ENCODE measurements around the gene ERBB3.

The ERBB3 gene

GRCh38 chr12:56128670-56129205, 48.8 kb downstream of the ERBB3 start:
- Histone ChIP-seq H3K9me3 (ENCODE audit: control insufficient read depth, insufficient read depth, low read depth, low read length) (no peaks in the 10 kb centered on the region), H3K4me1 (ENCODE audit: control insufficient read depth, insufficient read depth, low read length) (peaks cover 9% of the 10 kb centered on the region), H3K36me3 (ENCODE audit: control insufficient read depth in 2 of 2, insufficient read depth in 1 of 2, low read length in 2 of 2) (peaks cover 15 to 40% of the 10 kb centered on the region in 2 experiments; a peak in 2 of 3 replicates), H3K4me3 (ENCODE audit: low read depth, low read length) (peak overlapping the region; percentile 80), H3K27ac (ENCODE audit: extremely low read depth, low read depth, low read length) (peak overlapping the region; percentile 57; the same call in 1 of the 2 replicates)
- CTCF ChIA-PET = interaction anchor here (0.5 to 6.8 kb wide), 14 partner anchors 8 to 1135 kb away, joined by 3 to 65 read pairs (median 3); partner anchors contain the start of genes MYL6, RPL41, SMARCC2 and ZC3H10
- POLR2A ChIA-PET = interaction anchor here (0.6 to 3.8 kb wide), 22 partner anchors 10 to 500 kb away, joined by 3 to 99 read pairs (median 9); partner anchors contain the start of genes MYL6, MYL6B, ORMDL2 and PA2G4
- TF ChIP-seq ZNF692 (tag by site-specific recombination; IDR thresholded peaks at IDR 0.05) = peak; percentile 86
- TF ChIP-seq YY1 (tag by site-specific recombination; IDR thresholded peaks at IDR 0.05) = no peak
- TF ChIP-seq ZNF544 (tag by site-specific recombination; IDR thresholded peaks at IDR 0.05) = no peak
- TF ChIP-seq ZNF747 (tag by site-specific recombination; IDR thresholded peaks at IDR 0.05) = no peak
- TF ChIP-seq ZNF223 (tag by site-specific recombination; IDR thresholded peaks at IDR 0.05) = no peak
- TF ChIP-seq ZNF48 (tag by site-specific recombination; IDR thresholded peaks at IDR 0.05) = no peak
- TF ChIP-seq ZNF449 (tag by site-specific recombination; IDR thresholded peaks at IDR 0.05) = no peak
- no peak for TF ChIP-seq KLF8 (tag by site-specific recombination; IDR thresholded peaks at IDR 0.05)
- TF ChIP-seq ZBTB26 (tag by site-specific recombination; optimal IDR thresholded peaks at IDR 0.05) = peak; percentile 12
- TF ChIP-seq ZFP69B (tag by site-specific recombination; IDR thresholded peaks at IDR 0.05) = peak; percentile 80
- peak; percentile 61; the same call in 1 of the 2 replicates for TF ChIP-seq PRDM1 (tag by site-specific recombination; IDR thresholded peaks at IDR 0.05)
- TF ChIP-seq ZNF398 (tag by site-specific recombination; IDR thresholded peaks at IDR 0.05) = 0 out of 2 replicates have a peak, but pooled peaks have one; percentile 12
- TF ChIP-seq ZNF26 (tag by site-specific recombination; IDR thresholded peaks at IDR 0.05) = no peak
- no peak for TF ChIP-seq ZNF133 (tag by site-specific recombination; IDR thresholded peaks at IDR 0.05)
- TF ChIP-seq YY2 (tag by site-specific recombination; IDR thresholded peaks at IDR 0.05) = 0 out of 2 replicates have a peak, but pooled peaks have one; percentile 4
- no peak for TF ChIP-seq PRDM6 (tag by site-specific recombination; IDR thresholded peaks at IDR 0.05)
- TF ChIP-seq ZNF335 (tag by site-specific recombination; conservative IDR thresholded peaks at IDR 0.05) = peak; percentile 72
- TF ChIP-seq ZNF19 (tag by site-specific recombination; IDR thresholded peaks at IDR 0.05; ENCODE audit: low read depth) = no peak
- TF ChIP-seq ZBTB49 (tag by site-specific recombination; IDR thresholded peaks at IDR 0.05; ENCODE audit: low read depth) = no peak
- no peak for TF ChIP-seq ZNF529 (tag by site-specific recombination; IDR thresholded peaks at IDR 0.05; ENCODE audit: insufficient replicate concordance)
- 0 out of 2 replicates have a peak, but pooled peaks have one; percentile 15 for TF ChIP-seq TSHZ1 (tag by site-specific recombination; IDR thresholded peaks at IDR 0.05; ENCODE audit: borderline replicate concordance)

Measured in HEK293 (cell line).